Measurements from ENCODE around the gene FRMD4A. TPM values are rescaled to one million over a fixed set of nuclear protein-coding genes. Genes with fewer than 3 reads are reported as not detected.
A peak's percentile ranks its signal among the peaks of the same experiment; 100 is the strongest.
"Not testable (repeated sequence)": the region's sequence is repeated elsewhere in the genome, so short reads cannot be mapped to it uniquely, and the experiment has no call there.

FRMD4A gene
- total RNA-seq, 1 donor from 2014 or later, result 20.2 TPM

DNA sequence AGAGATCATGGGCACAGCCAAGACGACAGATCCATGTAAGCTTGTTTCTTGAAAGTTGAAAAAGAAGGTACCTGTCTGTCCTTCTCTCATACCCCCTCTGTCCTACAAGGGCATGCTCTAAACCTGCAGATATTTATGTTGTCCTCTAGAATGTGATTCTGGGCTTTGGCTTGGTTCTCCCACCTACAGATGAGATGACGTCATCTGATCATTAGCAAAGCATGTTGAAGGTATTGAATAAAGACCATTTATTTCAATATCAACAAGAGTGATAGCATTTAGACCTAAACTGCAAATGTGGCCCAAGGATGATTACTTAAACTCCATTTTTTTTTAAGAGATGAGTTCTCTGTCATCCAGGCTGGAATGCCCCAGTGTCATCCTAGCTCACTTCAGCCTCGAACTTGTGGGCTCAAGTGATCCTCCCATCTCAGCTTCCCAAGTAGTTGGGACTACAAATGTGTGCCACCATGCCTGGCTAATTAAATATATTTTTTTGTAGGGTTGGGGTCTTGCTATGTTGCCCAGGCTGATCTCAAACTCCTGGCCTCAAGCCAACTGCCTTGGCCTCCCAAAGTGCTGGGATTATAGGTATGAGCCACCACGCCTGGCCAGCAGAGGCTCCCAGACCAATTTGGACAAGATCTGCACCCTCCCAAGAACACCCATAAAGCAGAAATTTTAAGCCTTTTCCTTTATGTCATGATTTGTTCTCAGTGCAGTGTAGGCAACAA is 559.8 kb downstream of the FRMD4A start:
- Histone ChIP-seq H3K4me3 (no peak overlapping the region), H3K36me3 (peaks cover 5% of the 10 kb centered on the region), H3K9me3 (ENCODE audit: low read depth) (no peaks in the 10 kb centered on the region), H3K4me1 (no peaks in the 10 kb centered on the region), H3K27me3 (no peaks in the 10 kb centered on the region), H4K20me1 (ENCODE audit: low read depth) (no peaks in the 10 kb centered on the region), H3F3A (ENCODE audit: low read depth) (peaks cover under 1% of the 10 kb centered on the region), H3K27ac (no peak overlapping the region), H3K4me2 (no peak overlapping the region), H3K79me2 (ENCODE audit: low read depth) (no peaks in the 10 kb centered on the region), H3K9ac (no peak overlapping the region), H2AFZ (replicated peaks) (no peak overlapping the region)
- TF ChIP-seq EZH2 (IDR thresholded peaks at IDR 0.05) (no peak), EZH2phosphoT487 (IDR thresholded peaks at IDR 0.05) (no peak)
- TF ChIP-seq, protein P1, sequence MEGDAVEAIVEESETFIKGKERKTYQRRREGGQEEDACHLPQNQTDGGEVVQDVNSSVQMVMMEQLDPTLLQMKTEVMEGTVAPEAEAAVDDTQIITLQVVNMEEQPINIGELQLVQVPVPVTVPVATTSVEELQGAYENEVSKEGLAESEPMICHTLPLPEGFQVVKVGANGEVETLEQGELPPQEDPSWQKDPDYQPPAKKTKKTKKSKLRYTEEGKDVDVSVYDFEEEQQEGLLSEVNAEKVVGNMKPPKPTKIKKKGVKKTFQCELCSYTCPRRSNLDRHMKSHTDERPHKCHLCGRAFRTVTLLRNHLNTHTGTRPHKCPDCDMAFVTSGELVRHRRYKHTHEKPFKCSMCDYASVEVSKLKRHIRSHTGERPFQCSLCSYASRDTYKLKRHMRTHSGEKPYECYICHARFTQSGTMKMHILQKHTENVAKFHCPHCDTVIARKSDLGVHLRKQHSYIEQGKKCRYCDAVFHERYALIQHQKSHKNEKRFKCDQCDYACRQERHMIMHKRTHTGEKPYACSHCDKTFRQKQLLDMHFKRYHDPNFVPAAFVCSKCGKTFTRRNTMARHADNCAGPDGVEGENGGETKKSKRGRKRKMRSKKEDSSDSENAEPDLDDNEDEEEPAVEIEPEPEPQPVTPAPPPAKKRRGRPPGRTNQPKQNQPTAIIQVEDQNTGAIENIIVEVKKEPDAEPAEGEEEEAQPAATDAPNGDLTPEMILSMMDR (IDR thresholded peaks at IDR 0.05), result no peak
- Mint-ChIP-seq H3K4me1 (peaks cover 8% of the 10 kb centered on the region), H3K27me3 (ENCODE audit: insufficient read depth, low read depth) (peaks cover 2% of the 10 kb centered on the region), H3K9me3 (no peaks in the 10 kb centered on the region), H3K36me3 (peaks cover 35% of the 10 kb centered on the region), H3K4me3 (no peak overlapping the region), H3K27ac (no peak overlapping the region)
- no peak for DNase-seq (ENCODE audit: low spot score)

- Mint-ChIP-seq H3K4me3 (no peak overlapping the region), H3K27ac (no peak overlapping the region)
These were observed 560.8 kb downstream of the FRMD4A start for GRCh38 chr10:13769946-13770345.

DNA sequence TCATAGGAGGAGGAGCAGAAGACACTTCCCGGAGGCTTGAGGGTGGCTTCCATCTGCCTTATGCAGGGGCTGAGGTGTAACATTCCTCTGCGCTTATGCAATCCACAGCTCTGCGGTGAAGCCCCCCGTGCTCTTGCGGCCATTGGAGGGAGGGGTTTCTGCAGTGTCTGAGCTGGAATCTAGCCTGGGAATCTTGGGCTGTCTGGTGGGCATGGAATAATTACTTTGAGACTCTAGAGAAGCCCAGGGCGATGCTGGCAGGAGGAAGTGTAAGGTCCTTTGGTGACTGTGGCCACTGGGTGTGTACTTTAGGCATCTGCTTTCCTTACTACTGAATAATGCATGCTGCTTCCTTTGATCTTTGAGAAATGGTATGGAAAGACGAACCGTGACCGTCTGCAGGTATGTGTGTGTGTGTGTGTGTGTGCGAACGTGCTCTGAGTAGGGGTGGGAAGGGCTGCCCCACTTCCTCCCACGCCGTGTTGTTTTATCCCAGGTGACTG is 563.0 kb downstream of the FRMD4A start:
- TF ChIP-seq, protein P1 (IDR thresholded peaks at IDR 0.05), result no peak
- no peak for TF ChIP-seq EZH2 (IDR thresholded peaks at IDR 0.05)
- TF ChIP-seq EZH2phosphoT487 (IDR thresholded peaks at IDR 0.05), result no peak
- H3F3A ChIP-seq (ENCODE audit: low read depth), result peaks cover 4% of the 10 kb centered on the region
- no peaks in the 10 kb centered on the region for H3K36me3 ChIP-seq
- no peak overlapping the region for H2AFZ ChIP-seq (replicated peaks)
- H4K20me1 ChIP-seq (ENCODE audit: low read depth), result no peaks in the 10 kb centered on the region
- Mint-ChIP-seq H3K4me3 (no peak overlapping the region), H3K9me3 (no peaks in the 10 kb centered on the region), H3K27ac (peak overlapping the region; percentile 54), H3K36me3 (peaks cover 24% of the 10 kb centered on the region), H3K27me3 (ENCODE audit: insufficient read depth, low read depth) (peaks cover 2% of the 10 kb centered on the region), H3K4me1 (peaks cover 15% of the 10 kb centered on the region)
- H3K4me2 ChIP-seq, result no peak overlapping the region
- no peak overlapping the region for H3K4me3 ChIP-seq
- H3K79me2 ChIP-seq (ENCODE audit: low read depth), result no peaks in the 10 kb centered on the region
- H3K27me3 ChIP-seq, result no peaks in the 10 kb centered on the region
- no peaks in the 10 kb centered on the region for H3K4me1 ChIP-seq
- no peak overlapping the region for H3K9ac ChIP-seq
- H3K27ac ChIP-seq, result no peak overlapping the region
- no peaks in the 10 kb centered on the region for H3K9me3 ChIP-seq (ENCODE audit: low read depth)
- DNase-seq (ENCODE audit: low spot score), result no peak

More at GRCh38 chr10:13769946-13770345, 560.8 kb downstream of the FRMD4A start:
- no peaks in the 10 kb centered on the region for H3K4me1 ChIP-seq
- no peaks in the 10 kb centered on the region for H4K20me1 ChIP-seq (ENCODE audit: low read depth)
- TF ChIP-seq, protein P1 (IDR thresholded peaks at IDR 0.05), result no peak
- TF ChIP-seq EZH2phosphoT487 (IDR thresholded peaks at IDR 0.05) (no peak), EZH2 (IDR thresholded peaks at IDR 0.05) (no peak)
- Mint-ChIP-seq H3K4me1 (peaks cover 15% of the 10 kb centered on the region), H3K27me3 (ENCODE audit: insufficient read depth, low read depth) (peaks cover 2% of the 10 kb centered on the region), H3K36me3 (peaks cover 34% of the 10 kb centered on the region), H3K9me3 (no peaks in the 10 kb centered on the region)
- H3K4me3 ChIP-seq, result no peak overlapping the region
- no peaks in the 10 kb centered on the region for H3K27me3 ChIP-seq
- no peaks in the 10 kb centered on the region for H3K79me2 ChIP-seq (ENCODE audit: low read depth)
- no peak overlapping the region for H3K27ac ChIP-seq
- peaks cover 4% of the 10 kb centered on the region for H3F3A ChIP-seq (ENCODE audit: low read depth)
- no peak overlapping the region for H2AFZ ChIP-seq (replicated peaks)
- no peak overlapping the region for H3K9ac ChIP-seq
- H3K4me2 ChIP-seq, result no peak overlapping the region
- H3K9me3 ChIP-seq (ENCODE audit: low read depth), result no peaks in the 10 kb centered on the region
- DNase-seq (ENCODE audit: low spot score), result no peak
- no peaks in the 10 kb centered on the region for H3K36me3 ChIP-seq

GRCh38 chr10:13767148-13767547 is 563.6 kb downstream of the FRMD4A start:
- H4K20me1 ChIP-seq (ENCODE audit: low read depth); H3K27me3 ChIP-seq; H3K9ac ChIP-seq; DNase-seq (ENCODE audit: low spot score); H3K27ac ChIP-seq; H3K9me3 Mint-ChIP-seq; H3K4me2 ChIP-seq; H3K27ac Mint-ChIP-seq; H3F3A ChIP-seq (ENCODE audit: low read depth); H3K27me3 Mint-ChIP-seq (ENCODE audit: insufficient read depth, low read depth); H2AFZ ChIP-seq (replicated peaks); H3K4me3 Mint-ChIP-seq; H3K36me3 ChIP-seq; H3K4me3 ChIP-seq; H3K9me3 ChIP-seq (ENCODE audit: low read depth); H3K79me2 ChIP-seq (ENCODE audit: low read depth); H3K4me1 ChIP-seq: not testable (repeated sequence)
- Mint-ChIP-seq H3K36me3 (peaks cover 24% of the 10 kb centered on the region), H3K4me1 (peaks cover 15% of the 10 kb centered on the region)

Data from neural progenitor cell (in vitro differentiated cells).